Forelimb muscle (tissue), 1 donor: ENCODE results near the gene CEP170. TPM values are rescaled to one million over a fixed set of nuclear protein-coding genes. Genes with fewer than 3 reads are reported as not detected.
A peak's percentile ranks its signal among the peaks of the same experiment; 100 is the strongest.

Experiments used
- DNase-seq: peaks from one replicate; pipeline ENCODE4 v3.0.0-alpha.2; 2013; ENCODE audit warnings: low read depth
- polyA plus RNA-seq: library from polyadenylated mRNA; unstranded; fragments of 120-200 nt; gene quantifications from one replicate; pipeline ENCODE4 v1.2.1, GENCODE V29; 2013; ENCODE audit not compliant: insufficient read length

Gene CEP170
- polyA plus RNA-seq, 1 donor = 51.1 TPM

DNA sequence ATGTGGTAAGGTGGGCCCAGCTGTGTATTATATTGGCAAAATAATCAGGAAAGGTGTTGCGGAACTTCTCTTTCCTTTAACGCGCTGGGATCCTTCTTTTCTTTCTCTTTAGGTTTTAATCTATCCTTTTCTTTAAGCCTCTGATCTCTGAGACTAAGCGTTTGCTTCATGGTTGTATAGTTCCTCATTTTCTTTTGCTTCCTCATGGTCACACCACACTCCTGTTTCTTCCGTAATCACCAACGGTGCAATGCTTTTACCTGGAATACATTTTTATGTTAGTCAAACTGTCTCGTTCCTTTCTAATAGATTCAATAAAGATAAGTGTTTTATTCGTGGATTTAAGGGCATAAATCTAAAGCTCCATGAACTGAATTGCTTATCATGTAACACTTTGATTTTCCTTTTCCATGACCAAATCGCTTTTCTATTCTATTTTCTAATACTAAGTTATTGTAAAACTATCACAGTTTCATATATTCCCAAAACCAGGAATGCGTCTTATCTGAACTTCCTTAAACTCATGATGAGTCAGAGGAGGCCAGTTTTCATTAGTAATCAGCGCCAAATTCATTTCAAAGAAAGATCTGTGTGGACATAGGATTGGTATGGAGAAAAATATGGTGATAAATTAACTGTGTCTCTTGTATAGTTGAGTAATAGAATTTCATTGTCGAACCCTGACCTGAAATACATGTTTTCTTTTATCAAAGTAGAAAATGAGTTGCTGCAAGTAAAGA, 13.0 kb upstream of the CEP170 start:
- DNase-seq = no peak

DNA sequence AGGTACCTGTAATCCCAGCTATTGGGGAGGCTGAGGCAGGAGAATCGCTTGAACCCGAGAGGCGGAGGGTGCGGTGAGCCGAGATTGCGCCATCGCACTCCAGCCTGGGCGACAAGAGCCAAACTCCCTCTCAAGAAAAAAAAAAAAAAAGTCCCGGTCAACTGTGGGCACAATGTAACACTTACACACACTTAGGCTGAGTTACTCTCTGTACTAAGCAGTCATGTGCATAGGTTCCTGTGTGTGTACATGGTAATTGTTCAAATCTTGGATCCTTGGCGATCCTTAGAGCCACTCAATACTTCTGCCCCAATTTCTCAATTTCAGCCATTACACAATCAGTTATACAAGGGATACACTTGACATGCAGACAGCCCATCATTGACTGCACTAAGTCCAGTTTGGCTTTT, 12.4 kb upstream of the CEP170 start:
- DNase-seq = no peak

DNA sequence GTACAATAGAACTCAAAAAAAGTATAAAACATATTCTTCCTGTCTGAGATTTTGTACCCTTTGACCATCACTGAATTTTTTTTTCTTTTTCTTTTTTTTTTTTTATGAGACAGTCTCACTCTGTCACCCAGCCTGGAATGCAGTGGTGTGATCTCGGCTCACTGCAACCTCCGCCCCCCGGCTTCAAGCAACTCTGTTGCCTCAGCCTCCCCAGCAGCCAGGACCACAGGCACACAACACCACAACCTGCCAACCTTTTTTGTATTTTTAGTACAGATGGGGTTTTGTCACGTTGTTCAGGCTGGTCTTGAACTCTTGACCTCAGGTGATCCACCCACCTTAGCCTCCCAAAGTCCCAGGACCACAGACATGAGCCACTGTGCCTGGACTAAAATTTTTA, 11.2 kb upstream of the CEP170 start:
- no peak for DNase-seq

GRCh38 chr1:243264717-243265116, 9.6 kb upstream of the CEP170 start:
- DNase-seq = no peak

- DNase-seq = no peak
Measured at GRCh38 chr1:243261390-243261789, 6.3 kb upstream of the CEP170 start.

- DNase-seq = no peak
Measured at GRCh38 chr1:243260221-243260880, 5.3 kb upstream of the CEP170 start.

DNA sequence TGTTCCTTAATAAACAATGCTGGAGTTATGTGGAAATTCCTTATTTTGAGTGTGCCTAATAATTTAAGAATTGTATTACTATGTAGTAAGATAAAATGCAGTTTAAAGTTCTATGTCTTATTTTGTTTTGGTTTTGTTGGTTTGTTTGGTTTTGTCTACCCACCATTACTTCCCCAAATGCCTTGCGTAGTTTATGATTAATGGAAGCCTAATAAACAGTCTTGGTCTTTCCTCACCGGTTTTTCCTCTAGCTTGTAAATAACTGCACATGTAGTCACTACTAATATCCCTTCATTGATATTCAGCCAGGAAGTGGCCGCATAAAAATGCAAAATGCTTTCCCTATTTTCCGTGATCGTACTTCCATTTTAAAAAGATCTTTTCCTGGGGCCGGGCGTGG, 3.6 kb upstream of the CEP170 start:
- no peak for DNase-seq

GRCh38 chr1:243257189-243257588, 2.1 kb upstream of the CEP170 start:
- no peak for DNase-seq

GRCh38 chr1:243256590-243256989, 1.5 kb upstream of the CEP170 start:
- DNase-seq = no peak

DNA sequence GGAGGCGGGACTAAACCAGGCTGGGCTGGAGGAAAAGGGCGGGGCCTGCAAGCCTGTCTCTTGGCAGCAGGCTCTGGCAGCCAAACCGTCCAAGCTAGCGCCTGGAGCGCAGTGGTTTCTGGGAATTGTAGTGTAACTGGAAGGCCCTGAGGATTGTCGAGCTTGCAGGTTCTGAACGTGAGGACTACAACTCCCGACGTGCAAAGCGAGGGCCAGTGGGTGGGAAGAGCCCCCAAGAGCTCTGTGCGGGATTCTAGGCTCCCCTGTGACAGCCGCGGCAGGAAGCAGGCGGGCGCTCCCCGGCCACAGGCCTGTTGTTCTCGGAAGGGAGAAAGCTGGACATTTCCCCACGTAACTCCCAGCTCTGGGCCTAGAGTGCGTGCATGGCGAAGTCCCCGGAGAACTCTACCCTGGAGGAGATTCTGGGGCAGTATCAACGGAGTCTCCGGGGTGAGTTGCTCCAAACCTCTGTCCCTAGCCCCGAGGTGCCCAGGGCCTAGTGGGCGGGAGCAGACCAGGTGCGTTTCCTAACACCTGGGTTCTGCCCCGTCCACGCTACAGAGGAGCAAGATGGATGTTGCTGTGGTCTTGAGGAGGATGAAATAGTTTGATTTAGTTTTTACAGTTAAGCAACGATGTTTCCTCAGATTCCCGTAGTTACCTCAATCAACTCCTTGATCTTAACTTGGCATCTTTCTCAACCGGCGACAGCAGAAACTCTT, 871 bp upstream of the CEP170 start, which contains the start of gene SDCCAG8:
SDCCAG8 (plus strand) TSS at position 251 of the 722 bp plus-strand sequence; CDS start at position 384, 133 bp downstream.
- DNase-seq = peak; percentile 100

- DNase-seq = no peak
Measured at GRCh38 chr1:243254233-243254926, 701 bp downstream of the CEP170 start.

DNA sequence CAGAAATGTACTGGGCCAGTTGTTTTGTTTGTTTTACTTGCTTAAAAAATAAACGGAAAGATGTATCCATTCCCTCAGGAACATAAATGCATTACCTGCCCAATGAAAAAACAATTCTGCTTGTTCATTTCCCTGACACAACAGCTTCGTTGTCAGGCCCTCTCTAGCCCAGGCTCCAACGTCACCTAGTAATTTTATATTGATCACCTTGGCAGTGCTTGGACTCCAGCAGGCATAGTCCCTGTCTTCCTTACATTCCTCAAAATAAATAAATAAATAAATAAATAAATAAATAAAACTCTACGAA, 1.2 kb downstream of the CEP170 start:
- no peak for DNase-seq

GRCh38 chr1:243253211-243253925, 1.7 kb downstream of the CEP170 start:
- no peak for DNase-seq

- DNase-seq = no peak
Measured at GRCh38 chr1:243251539-243251938, 3.5 kb downstream of the CEP170 start.

DNA sequence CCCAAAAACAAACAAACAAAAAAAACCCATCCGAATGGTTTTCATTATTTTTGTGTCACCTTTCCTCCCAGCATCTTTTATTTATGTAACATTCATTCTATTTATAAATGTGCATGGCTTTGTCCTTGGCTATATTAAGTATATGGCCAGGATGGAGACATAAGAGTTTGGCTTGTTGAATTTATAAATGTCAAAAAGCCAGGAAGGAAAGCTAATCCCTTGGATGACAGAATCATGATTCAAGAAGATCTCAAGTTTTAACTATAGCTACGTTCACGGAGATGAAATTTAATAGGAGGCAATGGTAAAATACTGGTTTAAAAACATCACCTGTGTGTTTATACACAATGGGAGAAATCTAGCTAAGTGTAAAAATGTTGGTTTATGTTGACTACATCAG, 5.0 kb downstream of the CEP170 start:
- DNase-seq = no peak

DNA sequence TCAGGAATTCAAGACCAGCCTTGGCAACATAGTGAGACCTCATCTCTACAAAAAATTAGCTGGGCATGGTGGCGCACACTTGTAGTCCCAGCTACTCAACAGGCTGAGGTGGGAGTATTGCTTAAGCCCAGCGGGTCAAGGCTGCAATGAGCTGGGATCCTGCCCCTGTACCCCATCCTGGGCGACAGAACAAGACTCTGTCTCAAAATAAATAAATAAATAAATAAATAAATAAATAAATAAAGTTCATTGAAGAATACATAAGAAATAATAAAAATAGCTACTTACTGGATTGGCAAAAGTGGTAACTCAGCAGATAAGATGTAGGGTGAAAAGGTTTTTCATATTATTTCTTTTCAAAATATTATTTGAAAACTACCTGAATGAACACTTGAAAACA, 5.9 kb downstream of the CEP170 start:
- no peak for DNase-seq

DNA sequence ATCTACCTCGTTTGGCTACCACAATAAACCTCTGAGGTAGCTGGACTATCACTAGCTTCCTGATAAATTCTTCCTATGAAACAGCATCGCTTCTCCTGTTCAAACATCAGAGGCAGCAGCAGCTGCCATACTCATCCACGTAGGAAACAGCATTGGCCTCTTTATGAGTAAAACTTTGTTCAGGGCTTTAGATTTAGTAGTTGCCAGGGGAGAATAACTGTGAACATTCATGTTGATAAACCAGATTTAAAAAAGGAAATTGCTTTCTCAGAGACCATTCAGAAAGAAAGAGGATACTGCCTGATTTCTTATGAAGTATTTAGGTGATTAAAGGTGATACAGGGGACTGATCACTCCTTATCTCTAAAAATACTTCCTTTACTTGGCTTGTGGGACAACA, 7.2 kb downstream of the CEP170 start:
- no peak for DNase-seq

- DNase-seq = no peak
Measured at GRCh38 chr1:243246916-243247315, 8.2 kb downstream of the CEP170 start.

DNA sequence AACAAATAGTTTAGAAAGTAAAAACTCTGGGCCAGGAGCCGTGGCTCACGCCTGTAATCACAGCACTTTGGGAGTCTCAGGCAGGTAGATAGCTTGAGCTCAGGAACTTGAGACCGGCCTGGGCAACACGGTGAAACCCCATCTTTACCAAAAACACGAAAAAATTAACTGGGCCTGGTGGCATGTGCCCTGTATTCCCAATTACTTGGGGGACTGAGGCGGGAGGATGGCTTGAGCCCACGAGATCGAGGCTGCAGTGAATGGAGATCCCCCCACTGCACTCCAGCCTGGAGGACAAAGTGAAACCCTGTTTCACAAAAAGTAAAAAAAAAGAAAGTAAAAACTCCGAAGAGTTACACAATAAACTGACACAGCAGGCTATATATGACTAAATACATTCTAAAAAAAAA, 10.6 kb downstream of the CEP170 start:
- no peak for DNase-seq

DNA sequence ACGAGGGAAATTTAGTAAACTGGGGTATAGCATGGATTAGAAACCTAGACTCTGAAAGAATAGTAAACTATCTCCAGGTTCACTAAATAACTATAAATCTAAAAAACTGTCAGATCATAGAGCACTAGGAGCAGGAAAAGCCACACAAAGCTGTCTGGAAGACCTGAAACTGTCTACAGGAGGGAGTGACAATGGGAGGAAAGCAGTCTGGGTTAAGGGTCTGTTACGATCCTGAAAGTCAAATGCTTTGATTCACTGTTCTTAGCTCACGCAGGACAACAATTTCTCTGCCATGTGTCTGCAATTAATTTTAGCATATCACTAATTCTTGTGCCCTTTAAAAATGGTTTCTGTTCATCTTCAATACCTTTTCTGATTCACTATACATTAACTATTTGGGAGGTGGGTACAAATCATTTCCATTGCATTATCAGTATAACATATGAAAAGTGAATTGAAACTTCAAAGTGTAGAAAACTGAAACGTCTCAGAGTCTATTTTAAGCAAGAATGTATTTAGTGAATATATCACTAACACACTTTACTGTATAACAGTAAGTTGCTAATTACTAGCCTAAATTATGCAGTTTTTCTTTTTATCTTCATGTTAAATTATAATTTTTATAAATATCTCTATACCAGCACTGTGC, 18.4 kb downstream of the CEP170 start:
- no peak for DNase-seq

DNA sequence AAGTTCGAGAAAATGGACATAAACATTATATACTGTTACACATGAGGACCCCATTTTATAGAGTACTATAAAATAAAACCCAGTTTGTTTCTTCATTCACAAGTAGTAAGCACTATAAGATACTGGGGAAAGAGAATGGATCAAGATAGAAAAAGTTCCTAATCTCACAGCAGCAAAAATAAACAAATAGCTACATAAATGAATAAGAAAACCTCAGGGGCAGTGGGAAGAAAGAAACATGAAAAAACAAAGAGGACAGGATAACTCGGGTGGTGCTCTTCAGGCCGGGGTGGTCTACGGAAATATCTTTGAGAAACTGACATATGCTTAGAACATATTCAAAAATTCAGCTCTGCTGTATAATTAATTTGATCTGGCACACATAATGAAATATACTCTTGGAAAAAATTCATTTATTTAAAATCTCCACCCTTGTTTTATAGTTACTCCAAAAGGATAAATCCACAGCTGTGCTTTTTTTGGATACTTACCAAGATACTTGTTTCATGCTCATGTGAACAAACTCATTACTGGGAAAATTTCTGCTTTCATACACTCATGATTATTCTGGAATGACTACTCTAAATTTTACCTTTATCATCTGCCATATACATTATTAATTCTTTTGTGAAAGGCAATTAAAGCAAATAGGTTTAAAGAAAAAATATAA, 20.0 kb downstream of the CEP170 start:
- DNase-seq = no peak
